Neuronal stem cell (in vitro differentiated cells): ENCODE measurements around the gene PARP14.

Source experiments
- DNase-seq: peaks from one replicate; pipeline ENCODE4 v3.0.0-alpha.2; 2013; ENCODE audit warnings: low spot score
- H2AFZ ChIP-seq: one replicate; pipeline ENCODE4 v1.6.1; 2013; ENCODE audit warnings: mild to moderate bottlenecking, low read length, inconsistent platforms
- H2AK5ac ChIP-seq: 2 replicates; pipeline ENCODE4 v1.6.1; 2013; ENCODE audit warnings: low read depth, mild to moderate bottlenecking, inconsistent platforms, low read length, moderate library complexity, mixed read lengths
- H2BK120ac ChIP-seq: 2 replicates; pipeline ENCODE4 v1.6.1; 2013; ENCODE audit warnings: low read depth, mild to moderate bottlenecking, inconsistent platforms, low read length, moderate library complexity, mixed read lengths
- H2BK12ac ChIP-seq: one replicate; pipeline ENCODE4 v1.6.1; 2013; ENCODE audit warnings: low read length, inconsistent platforms
- H2BK15ac ChIP-seq: 2 replicates; pipeline ENCODE4 v1.6.1; 2013; ENCODE audit warnings: mild to moderate bottlenecking, low read length, inconsistent platforms, mixed read lengths
- H2BK5ac ChIP-seq: one replicate; pipeline ENCODE4 v1.6.1; 2013; ENCODE audit warnings: inconsistent platforms, mild to moderate bottlenecking, low read length, moderate library complexity
- H3K14ac ChIP-seq: one replicate; pipeline ENCODE4 v1.6.1; 2013; ENCODE audit warnings: low read length, inconsistent platforms
- H3K18ac ChIP-seq: 2 replicates; pipeline ENCODE4 v1.6.1; 2013; ENCODE audit warnings: low read length, inconsistent platforms
- H3K23ac ChIP-seq: 2 replicates; pipeline ENCODE4 v1.6.1; 2013; ENCODE audit warnings: low read depth, mild to moderate bottlenecking, mixed read lengths, low read length, inconsistent platforms; ENCODE audit not compliant: poor library complexity
- H3K27ac ChIP-seq: replicated peaks from 3 replicates; pipeline ENCODE4 v1.5.1; 2013; ENCODE audit warnings: low read length, inconsistent platforms
- H3K27me3 ChIP-seq, 3 experiments: 2 replicates each; pipeline ENCODE4 v1.6.1; 2013; ENCODE audit warnings: low read length in 3 of 3, mild to moderate bottlenecking in 2 of 3, inconsistent platforms in 1 of 3, low read depth in 1 of 3, mixed read lengths in 1 of 3, moderate library complexity in 1 of 3; ENCODE audit not compliant: control insufficient read depth in 3 of 3, insufficient read depth in 3 of 3
- H3K36me3 ChIP-seq, 2 donors: replicated peaks in 1 of 2; 2 replicates each; pipeline ENCODE4 v1.6.1; 2013; ENCODE audit warnings: low read length in 2 of 2; ENCODE audit not compliant: control insufficient read depth in 2 of 2, insufficient read depth in 2 of 2
- H3K4ac ChIP-seq: 2 replicates; pipeline ENCODE4 v1.6.1; 2013; ENCODE audit warnings: inconsistent platforms, mild to moderate bottlenecking, low read length, moderate library complexity
- H3K4me1 ChIP-seq, 2 donors: 1 replicate in 1 of 2; 2 replicates in 1 of 2; pipeline ENCODE4 v1.6.1; 2013; ENCODE audit warnings: low read length in 2 of 2, low read depth in 1 of 2; ENCODE audit not compliant: control insufficient read depth in 2 of 2, insufficient read depth in 1 of 2
- H3K4me2 ChIP-seq: one replicate; pipeline ENCODE4 v1.6.1; 2013; ENCODE audit warnings: mild to moderate bottlenecking, low read length, inconsistent platforms; ENCODE audit not compliant: insufficient read depth, poor library complexity, severe bottlenecking
- H3K4me3 ChIP-seq, 2 donors: 2 replicates each; pipeline ENCODE4 v1.5.1; 2013; ENCODE audit warnings: low read length in 2 of 2, mild to moderate bottlenecking in 2 of 2, inconsistent platforms in 1 of 2, moderate library complexity in 1 of 2
- H3K79me1 ChIP-seq: one replicate; pipeline ENCODE4 v1.6.1; 2013; ENCODE audit warnings: low read depth, mild to moderate bottlenecking, inconsistent platforms, low read length, moderate library complexity
- H3K9ac ChIP-seq: one replicate; pipeline ENCODE4 v1.6.1; 2013; ENCODE audit warnings: mild to moderate bottlenecking, low read depth, low read length, inconsistent platforms; ENCODE audit not compliant: poor library complexity
- H3K9me3 ChIP-seq, 2 donors: replicated peaks in 1 of 2; 2 replicates each; pipeline versions ENCODE3 to v1.6.1; 2013; ENCODE audit warnings: low read length in 2 of 2, mild to moderate bottlenecking in 2 of 2, inconsistent platforms in 1 of 2, low read depth in 1 of 2, mixed read lengths in 1 of 2, moderate library complexity in 1 of 2; ENCODE audit not compliant: control insufficient read depth in 2 of 2, insufficient read depth in 1 of 2
- H4K8ac ChIP-seq: one replicate; pipeline ENCODE4 v1.6.1; 2013; ENCODE audit warnings: low read depth, mild to moderate bottlenecking, inconsistent platforms, low read length, moderate library complexity
- H4K91ac ChIP-seq: one replicate; pipeline ENCODE4 v1.6.1; 2013; ENCODE audit warnings: low read length, low read depth, mild to moderate bottlenecking, inconsistent platforms; ENCODE audit not compliant: poor library complexity
- WGBS, 2 donors: extraction: QIAGEN DNeasy Blood & Tissue Kit; methylation state at CpG; one replicate each; pipeline ENCODE4 v1.1.7; 2013; ENCODE audit warnings: missing lambda C conversion rate in 2 of 2, mixed read lengths in 1 of 2; ENCODE audit not compliant: insufficient read length in 2 of 2, insufficient replicate concordance in 1 of 2; ENCODE audit errors: extremely low coverage in 2 of 2; 5-methylcytosine and 5-hydroxymethylcytosine counted together

Gene PARP14

GRCh38 chr3:122689587-122689986, 8.9 kb downstream of the PARP14 start:
- H2BK12ac ChIP-seq: no peak overlapping the region
- no peaks in the 10 kb centered on the region for H3K4me1 ChIP-seq
- no peaks in the 10 kb centered on the region for H3K27me3 ChIP-seq
- no peak overlapping the region for H3K14ac ChIP-seq
- no peak overlapping the region for H2AFZ ChIP-seq
- H3K23ac ChIP-seq: no peak overlapping the region
- H3K27ac ChIP-seq: no peak overlapping the region
- no peak overlapping the region for H3K18ac ChIP-seq
- no peak overlapping the region for H3K9ac ChIP-seq
- no peak overlapping the region for H2AK5ac ChIP-seq
- no peaks in the 10 kb centered on the region for H3K79me1 ChIP-seq
- H3K4me3 ChIP-seq: no peak overlapping the region
- H3K4me2 ChIP-seq: no peak overlapping the region
- no peak overlapping the region for H3K4ac ChIP-seq
- no peak overlapping the region for H2BK5ac ChIP-seq
- no peak for DNase-seq
- H4K91ac ChIP-seq: no peak overlapping the region
- no CpG with 5 or more reads among the region's 2 CpGs for WGBS, 2 donors
- H2BK15ac ChIP-seq: no peak overlapping the region
- no peak overlapping the region for H2BK120ac ChIP-seq
- H4K8ac ChIP-seq: no peak overlapping the region
- no peaks in the 10 kb centered on the region for H3K9me3 ChIP-seq
- peaks cover 0 to 6% of the 10 kb centered on the region in 2 donors for H3K36me3 ChIP-seq

- no peak overlapping the region for H3K14ac ChIP-seq
- H2BK120ac ChIP-seq: no peak overlapping the region
- H3K9ac ChIP-seq: no peak overlapping the region
- H3K27ac ChIP-seq: no peak overlapping the region
- H2AFZ ChIP-seq: no peak overlapping the region
- no peak overlapping the region for H2BK5ac ChIP-seq
- H2BK15ac ChIP-seq: no peak overlapping the region
- no CpG with 5 or more reads among the region's 1 CpG for WGBS, 2 donors
- no peak overlapping the region for H4K91ac ChIP-seq
- no peaks in the 10 kb centered on the region for H3K27me3 ChIP-seq
- no peaks in the 10 kb centered on the region for H3K79me1 ChIP-seq
- H2AK5ac ChIP-seq: no peak overlapping the region
- H3K36me3 ChIP-seq: peaks cover 0 to 6% of the 10 kb centered on the region in 2 donors
- no peaks in the 10 kb centered on the region for H3K9me3 ChIP-seq
- H3K4ac ChIP-seq: no peak overlapping the region
- no peak overlapping the region for H3K18ac ChIP-seq
- DNase-seq: no peak
- no peak overlapping the region for H4K8ac ChIP-seq
- H2BK12ac ChIP-seq: no peak overlapping the region
- H3K4me2 ChIP-seq: no peak overlapping the region
- H3K23ac ChIP-seq: no peak overlapping the region
- H3K4me1 ChIP-seq: no peaks in the 10 kb centered on the region
- H3K4me3 ChIP-seq: no peak overlapping the region
Measured at GRCh38 chr3:122690096-122690495, 9.5 kb downstream of the PARP14 start.

GRCh38 chr3:122691195-122691594, 10.6 kb downstream of the PARP14 start:
- H3K4ac ChIP-seq: no peak overlapping the region
- H3K27me3 ChIP-seq: no peaks in the 10 kb centered on the region
- no peak overlapping the region for H3K18ac ChIP-seq
- H3K4me2 ChIP-seq: no peak overlapping the region
- no peaks in the 10 kb centered on the region for H3K4me1 ChIP-seq
- H3K79me1 ChIP-seq: no peaks in the 10 kb centered on the region
- H2BK15ac ChIP-seq: no peak overlapping the region
- no peak overlapping the region for H3K9ac ChIP-seq
- no CpG with 5 or more reads among the region's 4 CpGs for WGBS, 2 donors
- DNase-seq: no peak
- peaks cover 0 to 6% of the 10 kb centered on the region in 2 donors for H3K36me3 ChIP-seq
- no peak overlapping the region for H2AFZ ChIP-seq
- H2BK12ac ChIP-seq: no peak overlapping the region
- H3K14ac ChIP-seq: no peak overlapping the region
- H2AK5ac ChIP-seq: no peak overlapping the region
- no peak overlapping the region for H2BK120ac ChIP-seq
- H3K4me3 ChIP-seq: no peak overlapping the region
- no peak overlapping the region for H2BK5ac ChIP-seq
- H3K27ac ChIP-seq: no peak overlapping the region
- no peak overlapping the region for H4K91ac ChIP-seq
- no peaks in the 10 kb centered on the region for H3K9me3 ChIP-seq
- no peak overlapping the region for H4K8ac ChIP-seq
- no peak overlapping the region for H3K23ac ChIP-seq

GRCh38 chr3:122692674-122693073, 12.0 kb downstream of the PARP14 start:
- Histone ChIP-seq H4K8ac (no peak overlapping the region), H3K4me2 (no peak overlapping the region), H2BK12ac (no peak overlapping the region), H2AK5ac (no peak overlapping the region), H3K23ac (no peak overlapping the region), H3K9me3 (no peaks in the 10 kb centered on the region), H3K4ac (no peak overlapping the region), H3K9ac (no peak overlapping the region), H2BK120ac (no peak overlapping the region), H4K91ac (no peak overlapping the region), H3K4me1 (no peaks in the 10 kb centered on the region), H3K27me3 (no peaks in the 10 kb centered on the region), H3K36me3 (no peaks in the 10 kb centered on the region), H3K14ac (no peak overlapping the region), H2BK15ac (no peak overlapping the region), H3K27ac (no peak overlapping the region), H3K18ac (no peak overlapping the region), H3K4me3 (no peak overlapping the region), H2BK5ac (no peak overlapping the region), H3K79me1 (no peaks in the 10 kb centered on the region), H2AFZ (no peak overlapping the region)
- DNase-seq: no peak
- WGBS, 2 donors: no CpG with 5 or more reads among the region's 3 CpGs
